ENCODE measurements around the gene HCN1.

- no peak for TF ChIP-seq POLR2A (IDR thresholded peaks at IDR 0.05)
- TF ChIP-seq CTCF (IDR thresholded peaks at IDR 0.05 in 8 of 11, conservative IDR thresholded peaks at IDR 0.05 in 3 of 11): no peak
Measured at GRCh38 chr5:45672271-45672670, 23.9 kb downstream of the HCN1 start.
